GM12878 (cell line): ENCODE data around the gene CLCC1. TPM values are rescaled to one million over a fixed set of nuclear protein-coding genes. Genes with fewer than 3 reads are reported as not detected.

ENCODE experiments used
- ATAC-seq: fragments of 200-7000 bp; cut with Tn5 transposase; 3 replicates; pipeline ENCODE4 v1.9.1; 2020; ENCODE audit warnings: mild to moderate bottlenecking, moderate library complexity
- BruUV-seq: library from RNA; stranded (reverse); fragments of 400-500 nt; replicated peaks from 2 replicates; lab custom pipeline; 2021; lab: Mats Ljungman, UMichigan
- CTCF ChIA-PET: fragments of 300-600 bp; sonication (Branson Sonifier 250); formaldehyde crosslinking; extraction: SDS; loops from one replicate; lab custom pipeline; 2021; ENCODE audit warnings: inconsistent platforms; lab: Yijun Ruan, JAX
- POLR2A ChIA-PET: fragments of 350-600 bp; formaldehyde crosslinking; extraction: SDS; loops from one replicate; lab custom pipeline; 2021; ENCODE audit warnings: inconsistent platforms; lab: Charles Lee
- RAD21 ChIA-PET: fragments of 300-600 bp; sonication (Branson Sonifier 250); formaldehyde crosslinking; loops from one replicate; lab custom pipeline; 2023; ENCODE audit warnings: antibody characterized with exemption; ENCODE audit not compliant: unreplicated experiment; lab: Charles Lee
- SMC1A ChIA-PET: fragments of 300-600 bp; sonication (Branson Sonifier 250); formaldehyde crosslinking; loops from one replicate; lab custom pipeline; 2023; ENCODE audit not compliant: unreplicated experiment, uncharacterized antibody; lab: Charles Lee
- DNase-seq: peaks from one replicate; pipeline ENCODE4 v3.0.0-alpha.2; 2011; ENCODE audit warnings: low read depth, low spot score
- FAIRE-seq: peaks from 3 replicates; lab custom pipeline; 2011; peaks lifted over from hg19 to GRCh38; lab: Jason Lieb, UNC
- H2AFZ ChIP-seq: 2 replicates; pipeline ENCODE4 v1.6.0; 2011; ENCODE audit warnings: low read depth, low read length, control low read depth; ENCODE audit not compliant: control insufficient read depth
- H3K27ac ChIP-seq: 2 replicates; pipeline ENCODE4 v1.5.1; 2011; ENCODE audit warnings: control low read depth; ENCODE audit not compliant: control insufficient read depth, insufficient read depth
- H3K27me3 ChIP-seq, 2 experiments: replicated peaks in 1 of 2; 2 replicates each; pipeline versions ENCODE4 v1.6.0 to v1.6.1; 2011; ENCODE audit warnings: low read length in 1 of 2; ENCODE audit not compliant: control insufficient read depth in 2 of 2, insufficient read depth in 2 of 2
- H3K36me3 ChIP-seq, 2 experiments: 2 replicates each; pipeline ENCODE4 v1.5.1; 2011; ENCODE audit warnings: low read length in 1 of 2; ENCODE audit not compliant: control insufficient read depth in 2 of 2, insufficient read depth in 2 of 2
- H3K4me1 ChIP-seq: 2 replicates; pipeline ENCODE4 v1.6.1; 2011; ENCODE audit warnings: mild to moderate bottlenecking, low read length, moderate library complexity, mixed read lengths; ENCODE audit not compliant: control insufficient read depth, insufficient read depth
- H3K4me2 ChIP-seq: 2 replicates; pipeline ENCODE4 v1.6.0; 2011; ENCODE audit warnings: control low read depth; ENCODE audit not compliant: control insufficient read depth, insufficient read depth
- H3K4me3 ChIP-seq: fragments of 200-600 bp; sonication (generic); 2 replicates; pipeline ENCODE4 v1.5.1; 2016
- H3K79me2 ChIP-seq: 2 replicates; pipeline ENCODE4 v1.6.0; 2011; ENCODE audit warnings: low read length; ENCODE audit not compliant: control insufficient read depth, insufficient read depth
- H3K9ac ChIP-seq: 2 replicates; pipeline ENCODE4 v1.8.0; 2011; ENCODE audit warnings: low read length, control low read depth, mixed read lengths; ENCODE audit not compliant: control insufficient read depth, insufficient read depth
- H3K9me3 ChIP-seq: replicated peaks from 3 replicates; pipeline ENCODE4 v1.5.1; 2011; ENCODE audit warnings: mild to moderate bottlenecking, low read length; ENCODE audit not compliant: control insufficient read depth, insufficient read depth
- H4K20me1 ChIP-seq: 2 replicates; pipeline ENCODE4 v1.6.0; 2011; ENCODE audit not compliant: control insufficient read depth, insufficient read depth
- CTCF ChIP-seq, 3 experiments: IDR thresholded peaks in 2 of 3; conservative IDR thresholded peaks in 1 of 3; 2 replicates each; pipeline ENCODE4 v1.5.1; 2011; ENCODE audit warnings: low read depth in 3 of 3, low read length in 3 of 3, mild to moderate bottlenecking in 3 of 3, control low read depth in 2 of 3, moderate library complexity in 2 of 3, inconsistent platforms in 1 of 3, mixed read lengths in 1 of 3; ENCODE audit not compliant: control insufficient read depth in 2 of 3, insufficient read depth in 1 of 3; ENCODE audit errors: extremely low read depth in 1 of 3
- JUND ChIP-seq: IDR thresholded peaks from 2 replicates; pipeline ENCODE4 v1.6.1; 2012; ENCODE audit warnings: low read depth, mild to moderate bottlenecking, low read length, improper control_type of control experiment, moderate library complexity
- KAT2A ChIP-seq: conservative IDR thresholded peaks from 2 replicates; pipeline ENCODE4 v1.6.1; 2011; ENCODE audit warnings: low read depth, low read length; ENCODE audit not compliant: control insufficient read depth
- MEF2A ChIP-seq: IDR thresholded peaks from 2 replicates; pipeline ENCODE4 v1.6.1; 2011; ENCODE audit warnings: low read depth, mild to moderate bottlenecking, low read length, moderate library complexity; ENCODE audit not compliant: insufficient read depth
- MXI1 ChIP-seq: fragments of 150-350 bp; IDR thresholded peaks from 2 replicates; pipeline ENCODE4 v1.6.1; 2011; ENCODE audit warnings: low read depth, mild to moderate bottlenecking, inconsistent platforms, low read length, improper control_type of control experiment
- MYB ChIP-seq: fragments of 150-350 bp; IDR thresholded peaks from 2 replicates; pipeline ENCODE4 v1.6.1; 2014; ENCODE audit warnings: mild to moderate bottlenecking, low read depth, low read length, borderline replicate concordance
- NR2C2 ChIP-seq: IDR thresholded peaks from 2 replicates; pipeline ENCODE4 v1.6.1; 2011; ENCODE audit warnings: borderline replicate concordance, low read depth; ENCODE audit not compliant: control insufficient read depth, insufficient read length
- NR2F1 ChIP-seq: fragments of 450-650 bp; conservative IDR thresholded peaks from 2 replicates; pipeline ENCODE4 v1.6.1; 2017; ENCODE audit warnings: mild to moderate bottlenecking
- PAX8 ChIP-seq: fragments of 450-650 bp; IDR thresholded peaks from 2 replicates; pipeline ENCODE4 v1.6.1; 2017; ENCODE audit warnings: mild to moderate bottlenecking, moderate library complexity
- RCOR1 ChIP-seq: conservative IDR thresholded peaks from 2 replicates; pipeline ENCODE4 v1.6.1; 2012; ENCODE audit warnings: low read depth, low read length, improper control_type of control experiment
- SMC3 ChIP-seq: IDR thresholded peaks from 2 replicates; pipeline ENCODE4 v1.6.1; 2011; ENCODE audit warnings: low read length, improper control_type of control experiment, borderline replicate concordance
- STAT3 ChIP-seq: IDR thresholded peaks from 2 replicates; pipeline ENCODE4 v1.6.1; 2011; ENCODE audit warnings: low read depth, low read length, improper control_type of control experiment
- TCF7 ChIP-seq: IDR thresholded peaks from 2 replicates; pipeline ENCODE4 v1.6.1; 2014; ENCODE audit warnings: antibody characterized with exemption, borderline replicate concordance
- ZBTB11 ChIP-seq: fragments of 450-650 bp; formaldehyde crosslinking; IDR thresholded peaks from 2 replicates; pipeline ENCODE4 v1.5.0; 2022; ENCODE audit warnings: mild to moderate bottlenecking, missing genetic modification characterization
- ZBTB4 ChIP-seq: fragments of 450-650 bp; formaldehyde crosslinking; IDR thresholded peaks from 2 replicates; pipeline ENCODE4 v1.4.0; 2022; ENCODE audit warnings: mild to moderate bottlenecking, moderate library complexity
- ZNF217 ChIP-seq: fragments of 450-650 bp; IDR thresholded peaks from 2 replicates; pipeline ENCODE4 v1.6.1; 2017; ENCODE audit warnings: antibody characterized with exemption, mild to moderate bottlenecking
- ZNF24 ChIP-seq: fragments of 450-650 bp; IDR thresholded peaks from 2 replicates; pipeline ENCODE4 v1.6.1; 2017; ENCODE audit warnings: antibody characterized with exemption, mild to moderate bottlenecking
- WGBS: methylation state at CpG from one replicate; pipeline ENCODE4 v1.1.6; 2016; ENCODE audit warnings: low lambda C conversion rate; ENCODE audit not compliant: insufficient replicate concordance, insufficient coverage; ENCODE audit errors: missing lambda C conversion rate; 5-methylcytosine and 5-hydroxymethylcytosine counted together
- in situ Hi-C: fragments of 300-500 bp; cut with MboI; formaldehyde crosslinking; loops from 9 replicates; pipeline ENCODE4 v1.14.3; 2018; ENCODE audit warnings: mixed read lengths
- intact Hi-C: fragments of 100-400 bp; cut with micrococcal nuclease; formaldehyde crosslinking; loops from one replicate; pipeline ENCODE4 v1.14.2; 2022; ENCODE audit not compliant: unreplicated experiment
- polyA plus RNA-seq, 11 experiments: library from polyadenylated mRNA; depleted of rRNA in 4 of 11; unstranded in 6 of 11; stranded (reverse) in 5 of 11; fragments of >200 nt; fragmentation: Nextera tagmentation in 4 of 11; fragmentation: Illumina TruSeq in 1 of 11; extraction: Ambion mirVana in 4 of 11; extraction: Trizol in 1 of 11; gene quantifications; 1 replicate in 1 of 11; 2 replicates in 10 of 11; pipeline versions ENCODE4 v1.2.1 to v1.2.3, GENCODE V29; 2011 to 2016; ENCODE audit warnings: inconsistent platforms in 2 of 11, missing spikeins in 2 of 11, low read depth in 1 of 11
- total RNA-seq, 4 experiments: library from RNA; depleted of rRNA in 3 of 4; stranded (reverse); fragments of >200 nt in 3 of 4; fragmentation: Illumina TruSeq in 1 of 4; extraction: Trizol in 1 of 4; gene quantifications; 2 replicates each; pipeline versions ENCODE4 v1.2.1 to v1.2.3, GENCODE V29; 2013 to 2021

Gene CLCC1
- total and polyA plus RNA-seq, 10 of the 15 experiments (the other 5 are each of a cell fraction or from before 2014, with no cell fraction given) = 11.9 to 25.8 (median 16.1) TPM

GRCh38 chr1:108953452-108953851 is 9.8 kb downstream of the CLCC1 start:
- Histone ChIP-seq H3K4me2 (no peak overlapping the region), H3K9ac (no peak overlapping the region), H4K20me1 (no peaks in the 10 kb centered on the region), H3K4me1 (peaks cover 5% of the 10 kb centered on the region; the same call in 1 of the 2 replicates), H3K27me3 (no peaks in the 10 kb centered on the region), H3K27ac (no peak overlapping the region), H3K79me2 (peaks cover 24% of the 10 kb centered on the region), H3K4me3 (no peak overlapping the region), H3K36me3 (no peaks in the 10 kb centered on the region; a peak in 1 of 4 replicates), H2AFZ (no peak overlapping the region), H3K9me3 (no peaks in the 10 kb centered on the region)
- RAD21 ChIA-PET = no interaction called here
- ATAC-seq (no peak), DNase-seq (no peak), FAIRE-seq (no peak)
- no TSS peak for BruUV-seq
- SMC1A ChIA-PET = interaction anchor here (0.7 to 1.3 kb wide), 2 partner anchors 9 to 25 kb away, joined by 3 to 4 read pairs; no protein-coding TSS in a partner anchor
- CTCF ChIA-PET = interaction anchor here (0.6 to 1.0 kb wide), 2 partner anchors 9 to 243 kb away, joined by 3 to 4 read pairs; partner anchors contain the start of gene CLCC1
- intact Hi-C loops (no loop called here), in situ Hi-C loops (no loop called here)
- 97% methylated on average over 6 of the region's 6 CpGs for WGBS
- POLR2A ChIA-PET = interaction anchor here (1.0 to 1.4 kb wide), 2 partner anchors 8 to 91 kb away, joined by 4 to 5 read pairs; no protein-coding TSS in a partner anchor
- TF ChIP-seq SMC3 = no peak
- no peak for TF ChIP-seq ZBTB11 (CRISPR knock-in tag)
- TF ChIP-seq TCF7 = no peak
- TF ChIP-seq ZNF217 = no peak
- TF ChIP-seq JUND = no peak
- no peak for TF ChIP-seq CTCF (IDR thresholded peaks at IDR 0.05 in 2 of 3, conservative IDR thresholded peaks at IDR 0.05 in 1 of 3; ENCODE audit: control insufficient read depth in 2 of 3, extremely low read depth in 1 of 3, insufficient read depth in 1 of 3, low read depth in 3 of 3, low read length in 3 of 3)
- TF ChIP-seq STAT3 = no peak
- TF ChIP-seq NR2F1 = no peak
- no peak for TF ChIP-seq MYB
- no peak for TF ChIP-seq RCOR1
- TF ChIP-seq MEF2A = no peak
- no peak for TF ChIP-seq MXI1
- no peak for TF ChIP-seq KAT2A
- TF ChIP-seq ZNF24 = no peak
- TF ChIP-seq NR2C2 = no peak
- TF ChIP-seq PAX8 = no peak
- no peak for TF ChIP-seq ZBTB4
